Adrenal gland (tissue), 12 donors: ENCODE data around the gene DIPK1C. TPM values are rescaled to one million over a fixed set of nuclear protein-coding genes. Genes with fewer than 3 reads are reported as not detected.

Experiments used
- DNase-seq, 7 donors: peaks; one replicate each; pipeline ENCODE4 v3.0.0-alpha.2; 2019 to 2020
- H3K27ac ChIP-seq, 5 donors: fragments of 200-600 bp; sonication (generic) in 4 of 5; 1 replicate in 3 of 5; 2 replicates in 2 of 5; pipeline versions ENCODE4 v1.5.1 to v1.8.0; 2016 to 2020; ENCODE audit warnings: mild to moderate bottlenecking in 1 of 5
- H3K27me3 ChIP-seq: fragments of 200-600 bp; 2 replicates; pipeline ENCODE4 v1.8.0; 2021
- H3K36me3 ChIP-seq, 2 donors: fragments of 200-600 bp; replicated peaks in 1 of 2; 1 replicate in 1 of 2; 2 replicates in 1 of 2; pipeline versions ENCODE4 v1.5.1 to v1.8.0; 2018 to 2022
- H3K4me1 ChIP-seq, 2 donors: fragments of 200-600 bp; replicated peaks in 1 of 2; 1 replicate in 1 of 2; 2 replicates in 1 of 2; pipeline versions ENCODE4 v1.5.1 to v1.8.0; 2018 to 2021
- H3K4me3 ChIP-seq, 4 donors: fragments of 200-600 bp; sonication (generic) in 3 of 4; one replicate each; pipeline ENCODE4 v1.5.1; 2016 to 2018
- H3K9me3 ChIP-seq, 3 donors: fragments of 200-600 bp; sonication (generic) in 1 of 3; replicated peaks in 1 of 3; 1 replicate in 2 of 3; 2 replicates in 1 of 3; pipeline versions ENCODE4 v1.5.1 to v1.8.0; 2016 to 2021
- CTCF ChIP-seq, 6 experiments: fragments of 450-650 bp in 4 of 6; fragments of 200-600 bp in 2 of 6; sonication (generic) in 1 of 6; IDR thresholded peaks; 1 replicate in 5 of 6; 2 replicates in 1 of 6; pipeline versions ENCODE4 v1.5.1 to v1.8.0; 2016 to 2021; ENCODE audit warnings: antibody characterized with exemption in 6 of 6, mild to moderate bottlenecking in 2 of 6, moderate library complexity in 1 of 6
- POLR2A ChIP-seq, 2 donors: fragments of 450-650 bp; IDR thresholded peaks; one replicate each; pipeline ENCODE4 v1.6.1; 2017; ENCODE audit warnings: antibody characterized with exemption in 2 of 2, mild to moderate bottlenecking in 2 of 2, moderate library complexity in 1 of 2
- WGBS, 4 donors: extraction: QIAGEN DNeasy Blood & Tissue Kit in 2 of 4; methylation state at CpG; one replicate each; pipeline versions ENCODE4 v1.1.5 to v1.1.7; 2013 to 2017; 5-methylcytosine and 5-hydroxymethylcytosine counted together
- intact Hi-C, 2 donors: fragments of 100-400 bp; cut with DNase I; formaldehyde crosslinking; loops; one replicate each; pipeline versions ENCODE4 v1.14.1 to v1.15.0; 2022 to 2023
- polyA plus RNA-seq, 3 donors: library from polyadenylated mRNA; stranded (reverse); fragments of 200-250 nt in 2 of 3; fragments of 350-450 nt in 1 of 3; fragmentation: Illumina TruSeq in 1 of 3; extraction: RNeasy Lipid Tissue Mini Kit (QIAGEN cat#74804) in 1 of 3; gene quantifications; one replicate each; pipeline ENCODE4 v1.2.3, GENCODE V29; 2013 to 2014
- total RNA-seq, 9 donors: library from RNA; depleted of rRNA in 4 of 9; stranded (reverse); fragments of >200 nt in 4 of 9; fragments of 120-200 nt in 1 of 9; fragmentation: NEBNext Ultra II Directional in 1 of 9; extraction: Animal tissue kit (Norgen Biotek cat#: 25700) in 1 of 9; gene quantifications; one replicate each; pipeline versions ENCODE4 v1.1.0 to v1.2.4, GENCODE V29; 2013 to 2023
- donor health status: healthy with polysubstance abuse.
- donor health status: Bipolar disorder and iron deficiency.
- donor health status: DM: yes; HTN: yes; CAD: no.
- donor health status: DM: no; HTN: no; CAD: no.
- donor health status: DM: no; HTN: no; CAD: no.
- donor health status: DM: yes; HTN: yes; CAD: no.

Gene DIPK1C
- total and polyA plus RNA-seq, 12 donors: 0.17 to 0.37 (median 0.22) TPM; not detected in 9

- 72 to 81% (median 79%) methylated on average over 4 of the region's 4 CpGs for WGBS, 4 donors
- H3K4me3 ChIP-seq: no peak overlapping the region
- DNase-seq: no peak
- intact Hi-C loops: no loop called here
- no peaks in the 10 kb centered on the region for H3K4me1 ChIP-seq
- H3K36me3 ChIP-seq: no peaks in the 10 kb centered on the region
- no peaks in the 10 kb centered on the region for H3K27me3 ChIP-seq
- no peaks in the 10 kb centered on the region for H3K9me3 ChIP-seq
- no peak overlapping the region for H3K27ac ChIP-seq
- TF ChIP-seq POLR2A (IDR thresholded peaks at IDR 0.05) (no peak), CTCF (IDR thresholded peaks at IDR 0.05) (no peak)
Observed at GRCh38 chr18:74419761-74420160, 37.3 kb downstream of the DIPK1C start.

- no peaks in the 10 kb centered on the region for H3K27me3 ChIP-seq
- no peaks in the 10 kb centered on the region for H3K36me3 ChIP-seq
- no peak overlapping the region for H3K27ac ChIP-seq
- 27 to 48% (median 41%) methylated on average over 2 of the region's 2 CpGs for WGBS, 4 donors
- no peaks in the 10 kb centered on the region for H3K9me3 ChIP-seq
- no peak overlapping the region for H3K4me3 ChIP-seq
- no peak for TF ChIP-seq CTCF (IDR thresholded peaks at IDR 0.05)
- no peak for TF ChIP-seq POLR2A (IDR thresholded peaks at IDR 0.05)
- intact Hi-C loops: no loop called here
- no peaks in the 10 kb centered on the region for H3K4me1 ChIP-seq
- DNase-seq: no peak
Observed at GRCh38 chr18:74418023-74418422, 39.1 kb downstream of the DIPK1C start.

- WGBS, 4 donors: 68 to 78% (median 72%) methylated on average over 12 of the region's 12 CpGs
- DNase-seq: no peak
Observed at GRCh38 chr18:74416124-74416523, 41.0 kb downstream of the DIPK1C start.

GRCh38 chr18:74414953-74415515 lies 42.1 kb downstream of the DIPK1C start:
- no peaks in the 10 kb centered on the region for H3K36me3 ChIP-seq
- intact Hi-C loops: no loop called here
- WGBS, 4 donors: 65 to 80% (median 68%) methylated on average over 11 to 12 of the region's 12 CpGs
- H3K27ac ChIP-seq: no peak overlapping the region
- H3K4me1 ChIP-seq: no peaks in the 10 kb centered on the region
- H3K27me3 ChIP-seq: peaks cover 6% of the 10 kb centered on the region
- TF ChIP-seq CTCF (IDR thresholded peaks at IDR 0.05) (no peak), POLR2A (IDR thresholded peaks at IDR 0.05) (no peak)
- H3K9me3 ChIP-seq: no peaks in the 10 kb centered on the region
- no peak overlapping the region for H3K4me3 ChIP-seq
- DNase-seq: no peak

More at GRCh38 chr18:74416124-74416523, 41.0 kb downstream of the DIPK1C start:
- Histone ChIP-seq H3K27ac (no peak overlapping the region), H3K36me3 (no peaks in the 10 kb centered on the region), H3K4me3 (no peak overlapping the region), H3K27me3 (peaks cover 6% of the 10 kb centered on the region), H3K4me1 (no peaks in the 10 kb centered on the region), H3K9me3 (no peaks in the 10 kb centered on the region)
- no peak for TF ChIP-seq POLR2A (IDR thresholded peaks at IDR 0.05)
- TF ChIP-seq CTCF (IDR thresholded peaks at IDR 0.05): no peak
- intact Hi-C loops: no loop called here
